SW 1271 (cell line): Measurements from ENCODE around the gene TSFM.
A peak's percentile ranks its signal among the peaks of the same experiment; 100 is the strongest.

Experiments used
- DNase-seq, 2 experiments: peaks; one replicate each; lab custom pipeline; 2025; lab: John Stamatoyannopoulos, UW

TSFM gene

GRCh38 chr12:57834086-57834876, 51.7 kb downstream of the TSFM start:
- DNase-seq, result no peak

GRCh38 chr12:57835366-57836288, 53.0 kb downstream of the TSFM start:
- no peak for DNase-seq

- DNase-seq, result peak; percentile 51 to 76
Observed at GRCh38 chr12:57836442-57837375, 54.1 kb downstream of the TSFM start.

GRCh38 chr12:57837864-57838562, 55.4 kb downstream of the TSFM start:
- DNase-seq, result peak; percentile 65 to 80

- DNase-seq, result no peak
Observed at GRCh38 chr12:57838594-57839302, 56.2 kb downstream of the TSFM start.

- DNase-seq, result no peak
Observed at GRCh38 chr12:57839996-57840395, 57.4 kb downstream of the TSFM start.

GRCh38 chr12:57840726-57841125, 58.1 kb downstream of the TSFM start:
- no peak for DNase-seq

- no peak for DNase-seq
Observed at GRCh38 chr12:57841445-57841844, 58.9 kb downstream of the TSFM start.

GRCh38 chr12:57842342-57843294, 60.0 kb downstream of the TSFM start:
- DNase-seq, result peak in 1 of 2 experiments; percentile 15

- peak; percentile 30 to 52 for DNase-seq
Observed at GRCh38 chr12:57844709-57845477, 62.3 kb downstream of the TSFM start.

- DNase-seq, result peak in 1 of 2 experiments; percentile 23
Observed at GRCh38 chr12:57845478-57846284, 63.1 kb downstream of the TSFM start.

GRCh38 chr12:57846285-57846576, 63.6 kb downstream of the TSFM start:
- DNase-seq, result no peak

- DNase-seq, result peak; percentile 83 to 96
Observed at GRCh38 chr12:57846577-57847319, 64.2 kb downstream of the TSFM start, which contains the start of gene CTDSP2. Gene CTDSP2 (minus strand): TSS chr12:57846729. CDS start chr12:57846435, 294 bp downstream.
